H9 (cell line): ENCODE measurements around the gene ETV6. TPM values are rescaled to one million over a fixed set of nuclear protein-coding genes. Genes with fewer than 3 reads are reported as not detected.

Experiments used
- DNase-seq: peaks from one replicate; pipeline ENCODE4 v3.0.0-alpha.2; 2017
- H2AFZ ChIP-seq: one replicate; pipeline ENCODE4 v1.6.1; 2013; ENCODE audit warnings: mild to moderate bottlenecking, low read length, control low read depth, moderate library complexity
- H2AK5ac ChIP-seq: 2 replicates; pipeline ENCODE4 v1.6.1; 2013; ENCODE audit warnings: low read length, control low read depth, mixed read lengths; ENCODE audit not compliant: insufficient read length
- H2BK120ac ChIP-seq: one replicate; pipeline ENCODE4 v1.6.1; 2013; ENCODE audit warnings: low read depth, mild to moderate bottlenecking, low read length, control low read depth, inconsistent platforms; ENCODE audit not compliant: poor library complexity, severe bottlenecking
- H2BK12ac ChIP-seq: 2 replicates; pipeline ENCODE4 v1.6.1; 2013; ENCODE audit warnings: low read length, control low read depth, mixed read lengths, low read depth; ENCODE audit not compliant: insufficient read length
- H2BK15ac ChIP-seq: 2 replicates; pipeline ENCODE4 v1.6.1; 2013; ENCODE audit warnings: low read depth, low read length, control low read depth
- H2BK20ac ChIP-seq: one replicate; pipeline ENCODE4 v1.6.1; 2013; ENCODE audit warnings: low read depth, mild to moderate bottlenecking, low read length, control low read depth, inconsistent platforms; ENCODE audit not compliant: poor library complexity, severe bottlenecking
- H2BK5ac ChIP-seq: 2 replicates; pipeline ENCODE4 v1.6.1; 2013; ENCODE audit warnings: low read length, control low read depth, mixed read lengths; ENCODE audit not compliant: insufficient read length
- H3K14ac ChIP-seq: 2 replicates; pipeline ENCODE4 v1.6.1; 2013; ENCODE audit warnings: low read length, control low read depth; ENCODE audit not compliant: insufficient read depth
- H3K18ac ChIP-seq: 2 replicates; pipeline ENCODE4 v1.6.1; 2013; ENCODE audit warnings: low read depth, mild to moderate bottlenecking, mixed read lengths, low read length, control low read depth; ENCODE audit not compliant: insufficient read length
- H3K23ac ChIP-seq: 2 replicates; pipeline ENCODE4 v1.6.1; 2013; ENCODE audit warnings: low read length, control low read depth, mixed read lengths, low read depth; ENCODE audit not compliant: insufficient read length
- H3K23me2 ChIP-seq: 2 replicates; pipeline ENCODE4 v1.6.1; 2013; ENCODE audit warnings: low read depth, mild to moderate bottlenecking, mixed read lengths, low read length, control low read depth; ENCODE audit not compliant: insufficient read length, poor library complexity, severe bottlenecking
- H3K27ac ChIP-seq: 2 replicates; pipeline ENCODE4 v1.5.1; 2013; ENCODE audit warnings: low read length, control low read depth, mixed read lengths, low read depth; ENCODE audit not compliant: insufficient read length
- H3K27me3 ChIP-seq: 2 replicates; pipeline ENCODE4 v1.6.1; 2013; ENCODE audit warnings: low read length, control low read depth, inconsistent platforms; ENCODE audit not compliant: insufficient read depth
- H3K4ac ChIP-seq: 2 replicates; pipeline ENCODE4 v1.6.1; 2013; ENCODE audit warnings: low read depth, mild to moderate bottlenecking, control low read depth, inconsistent platforms, low read length, moderate library complexity
- H3K4me1 ChIP-seq: 2 replicates; pipeline ENCODE4 v1.6.1; 2013; ENCODE audit warnings: low read length, control low read depth, inconsistent platforms; ENCODE audit not compliant: insufficient read depth
- H3K4me2 ChIP-seq: 2 replicates; pipeline ENCODE4 v1.6.1; 2013; ENCODE audit warnings: low read length, control low read depth, mixed read lengths; ENCODE audit not compliant: insufficient read length, insufficient read depth
- H3K56ac ChIP-seq: 2 replicates; pipeline ENCODE4 v1.6.1; 2013; ENCODE audit warnings: low read depth, mild to moderate bottlenecking, mixed read lengths, low read length, control low read depth; ENCODE audit not compliant: insufficient read length
- H3K79me1 ChIP-seq: 2 replicates; pipeline ENCODE4 v1.6.1; 2013; ENCODE audit warnings: low read depth, mild to moderate bottlenecking, moderate library complexity, low read length, control low read depth, inconsistent platforms; ENCODE audit not compliant: insufficient read depth, poor library complexity, severe bottlenecking
- H3K79me2 ChIP-seq: 2 replicates; pipeline ENCODE4 v1.6.1; 2013; ENCODE audit warnings: low read length, control low read depth, inconsistent platforms; ENCODE audit not compliant: insufficient read depth
- H3K9ac ChIP-seq: 2 replicates; pipeline ENCODE4 v1.6.1; 2013; ENCODE audit warnings: low read length, control low read depth, mixed read lengths; ENCODE audit not compliant: insufficient read length; ENCODE audit errors: extremely low read depth
- H3K9me3 ChIP-seq: one replicate; pipeline ENCODE4 v1.6.1; 2013; ENCODE audit warnings: low read depth, low read length, inconsistent platforms; ENCODE audit not compliant: control insufficient read depth
- H3T11ph ChIP-seq: one replicate; pipeline ENCODE4 v1.6.1; 2013; ENCODE audit warnings: mild to moderate bottlenecking, low read length, control low read depth, inconsistent platforms
- H4K20me1 ChIP-seq: one replicate; pipeline ENCODE4 v1.6.1; 2013; ENCODE audit not compliant: control insufficient read depth, insufficient read length, insufficient read depth
- H4K5ac ChIP-seq: 2 replicates; pipeline ENCODE4 v1.6.1; 2013; ENCODE audit warnings: low read depth, mild to moderate bottlenecking, mixed read lengths, low read length, control low read depth; ENCODE audit not compliant: insufficient read length
- H4K8ac ChIP-seq: replicated peaks from 2 replicates; pipeline ENCODE4 v1.6.1; 2013; ENCODE audit warnings: low read length, control low read depth, mixed read lengths, low read depth; ENCODE audit not compliant: insufficient read length
- H4K91ac ChIP-seq: 2 replicates; pipeline ENCODE4 v1.6.1; 2013; ENCODE audit warnings: low read depth, mild to moderate bottlenecking, moderate library complexity, mixed read lengths, low read length, control low read depth; ENCODE audit not compliant: insufficient read length
- H3K27ac Mint-ChIP-seq, 3 experiments: 2 replicates in 2 of 3; 3 replicates in 1 of 3; pipeline ENCODE4 v1.8.0; 2020 to 2021; ENCODE audit warnings: mixed read lengths in 3 of 3, mild to moderate bottlenecking in 1 of 3, moderate library complexity in 1 of 3
- H3K27me3 Mint-ChIP-seq: 2 replicates; pipeline ENCODE4 v1.8.0; 2021; ENCODE audit warnings: low read depth, mild to moderate bottlenecking, moderate library complexity, mixed read lengths
- H3K36me3 Mint-ChIP-seq, 3 experiments: 2 replicates in 2 of 3; 3 replicates in 1 of 3; pipeline ENCODE4 v1.8.0; 2020 to 2021; ENCODE audit warnings: low read depth in 3 of 3, mixed read lengths in 3 of 3; ENCODE audit not compliant: insufficient read depth in 1 of 3
- H3K4me1 Mint-ChIP-seq, 2 experiments: 2 replicates each; pipeline ENCODE4 v1.8.0; 2020; ENCODE audit warnings: mixed read lengths in 2 of 2
- H3K4me3 Mint-ChIP-seq, 2 experiments: 2 replicates in 1 of 2; 3 replicates in 1 of 2; pipeline ENCODE4 v1.8.0; 2020 to 2021; ENCODE audit warnings: mild to moderate bottlenecking in 2 of 2, mixed read lengths in 2 of 2, moderate library complexity in 1 of 2
- H3K9me3 Mint-ChIP-seq, 2 experiments: 2 replicates in 1 of 2; 3 replicates in 1 of 2; pipeline ENCODE4 v1.8.0; 2020; ENCODE audit warnings: mild to moderate bottlenecking in 2 of 2, mixed read lengths in 2 of 2, moderate library complexity in 1 of 2
- CTCF ChIP-seq: fragments of 200-600 bp; sonication (generic); conservative IDR thresholded peaks from 3 replicates; pipeline ENCODE4 v1.8.0; 2021; ENCODE audit warnings: antibody characterized with exemption, mild to moderate bottlenecking
- WGBS: extraction: QIAGEN DNeasy Blood & Tissue Kit; methylation state at CpG from one replicate; pipeline ENCODE4 v1.1.7; 2013; ENCODE audit warnings: missing lambda C conversion rate, low lambda C conversion rate, mixed read lengths; ENCODE audit not compliant: insufficient read length; ENCODE audit errors: extremely low coverage; 5-methylcytosine and 5-hydroxymethylcytosine counted together
- total RNA-seq: library from RNA; stranded (reverse); gene quantifications from 2 replicates; pipeline ENCODE4 v1.2.1, GENCODE V29; 2021

ETV6 gene
- total RNA-seq, 1 experiment from 2014 or later = 28.7 TPM

GRCh38 chr12:11778713-11779685 is 129.5 kb downstream of the ETV6 start:
- no peaks in the 10 kb centered on the region; the same call in 1 of the 2 replicates for H3K79me2 ChIP-seq
- no peak overlapping the region for H4K5ac ChIP-seq
- no peak overlapping the region for H3K9ac ChIP-seq
- H2BK120ac ChIP-seq = no peak overlapping the region
- no peak overlapping the region for H3K14ac ChIP-seq
- H4K20me1 ChIP-seq = no peaks in the 10 kb centered on the region
- Mint-ChIP-seq H3K36me3 (no peaks in the 10 kb centered on the region), H3K27ac (no peak overlapping the region), H3K4me3 (no peak overlapping the region), H3K9me3 (no peaks in the 10 kb centered on the region), H3K4me1 (peaks cover 20 to 33% of the 10 kb centered on the region in 2 experiments), H3K27me3 (no peaks in the 10 kb centered on the region)
- H3K4ac ChIP-seq = no peak overlapping the region
- H2BK20ac ChIP-seq = no peak overlapping the region
- H3K4me1 ChIP-seq = peaks cover 6% of the 10 kb centered on the region
- H3K27me3 ChIP-seq = no peaks in the 10 kb centered on the region
- DNase-seq = no peak
- no CpG with 5 or more reads among the region's 12 CpGs for WGBS
- no peak overlapping the region for H3K56ac ChIP-seq
- H3K18ac ChIP-seq = no peak overlapping the region
- no peak overlapping the region for H2BK5ac ChIP-seq
- no peaks in the 10 kb centered on the region for H3K9me3 ChIP-seq
- no peak overlapping the region for H2BK12ac ChIP-seq
- H3K23ac ChIP-seq = no peak overlapping the region
- TF ChIP-seq CTCF = no peak
- no peak overlapping the region for H2AK5ac ChIP-seq
- no peak overlapping the region for H3T11ph ChIP-seq
- no peaks in the 10 kb centered on the region for H3K79me1 ChIP-seq
- H3K27ac ChIP-seq = no peak overlapping the region
- H4K91ac ChIP-seq = no peak overlapping the region
- H2BK15ac ChIP-seq = no peak overlapping the region
- H2AFZ ChIP-seq = no peak overlapping the region
- H3K4me2 ChIP-seq = no peak overlapping the region
- no peaks in the 10 kb centered on the region for H3K23me2 ChIP-seq
- no peak overlapping the region for H4K8ac ChIP-seq
